Suprapubic skin (tissue), 4 donors: Measurements from ENCODE around the gene SHANK3. TPM values are rescaled to one million over a fixed set of nuclear protein-coding genes. Genes with fewer than 3 reads are reported as not detected.
A peak's percentile ranks its signal among the peaks of the same experiment; 100 is the strongest.

ENCODE experiments used
- DNase-seq, 2 donors: peaks; one replicate each; pipeline ENCODE4 v3.0.0-alpha.2; 2019; ENCODE audit warnings: low spot score in 2 of 2
- H3K27ac ChIP-seq: fragments of 200-600 bp; sonication (generic); one replicate; pipeline ENCODE4 v1.5.1; 2019
- H3K27me3 ChIP-seq: fragments of 200-600 bp; sonication (generic); one replicate; pipeline ENCODE4 v1.5.1; 2019
- H3K36me3 ChIP-seq: fragments of 200-600 bp; sonication (generic); one replicate; pipeline ENCODE4 v1.5.1; 2019
- H3K4me1 ChIP-seq: fragments of 200-600 bp; sonication (generic); one replicate; pipeline ENCODE4 v1.5.1; 2019
- H3K4me3 ChIP-seq: fragments of 200-600 bp; sonication (generic); one replicate; pipeline ENCODE4 v1.5.1; 2019; ENCODE audit warnings: mild to moderate bottlenecking
- H3K9me3 ChIP-seq: fragments of 200-600 bp; sonication (generic); one replicate; pipeline ENCODE4 v1.5.1; 2019
- CTCF ChIP-seq, 2 donors: fragments of 200-600 bp in 1 of 2; fragments of 450-650 bp in 1 of 2; sonication (generic) in 1 of 2; IDR thresholded peaks; one replicate each; pipeline ENCODE4 v1.5.1; 2016 to 2019; ENCODE audit warnings: antibody characterized with exemption in 2 of 2, mild to moderate bottlenecking in 1 of 2, moderate library complexity in 1 of 2
- EP300 ChIP-seq: sonication (generic); formaldehyde crosslinking; IDR thresholded peaks from one replicate; pipeline ENCODE4 v1.6.1; 2017; ENCODE audit warnings: antibody characterized with exemption
- POLR2A ChIP-seq, 2 donors: fragments of 450-650 bp; IDR thresholded peaks; one replicate each; pipeline ENCODE4 v1.6.1; 2017; ENCODE audit warnings: antibody characterized with exemption in 2 of 2, mild to moderate bottlenecking in 2 of 2, moderate library complexity in 2 of 2
- POLR2AphosphoS5 ChIP-seq, 3 donors: sonication (generic); formaldehyde crosslinking; IDR thresholded peaks; one replicate each; pipeline ENCODE4 v1.6.1; 2017; ENCODE audit warnings: antibody characterized with exemption in 3 of 3
- WGBS: methylation state at CpG from one replicate; pipeline ENCODE4 v1.1.5; 2018; 5-methylcytosine and 5-hydroxymethylcytosine counted together
- total RNA-seq, 4 donors: library from RNA; depleted of rRNA; stranded (reverse); fragments of >200 nt; gene quantifications; one replicate each; pipeline ENCODE4 v1.1.0, GENCODE V29; 2016

The SHANK3 gene
- total RNA-seq, 4 donors from 2014 or later: 2.9 to 15.9 (median 9.5) TPM

GRCh38 chr22:50704510-50705218 lies 32.0 kb downstream of the SHANK3 start:
- Histone ChIP-seq H3K27me3 (no peaks in the 10 kb centered on the region), H3K36me3 (peaks cover 6% of the 10 kb centered on the region), H3K9me3 (no peaks in the 10 kb centered on the region), H3K4me3 (no peak overlapping the region), H3K4me1 (no peaks in the 10 kb centered on the region), H3K27ac (no peak overlapping the region)
- DNase-seq: peak; percentile 59 to 74
- no peak for TF ChIP-seq EP300
- TF ChIP-seq CTCF (IDR thresholded peaks at IDR 0.05): no peak
- TF ChIP-seq POLR2AphosphoS5 (IDR thresholded peaks at IDR 0.05): no peak
- no peak for TF ChIP-seq POLR2A (IDR thresholded peaks at IDR 0.05)
- WGBS: 92% methylated on average over 16 of the region's 37 CpGs

- no peaks in the 10 kb centered on the region for H3K27me3 ChIP-seq
- peaks cover 6% of the 10 kb centered on the region for H3K36me3 ChIP-seq
- H3K4me1 ChIP-seq: no peaks in the 10 kb centered on the region
- no peaks in the 10 kb centered on the region for H3K9me3 ChIP-seq
- TF ChIP-seq CTCF (IDR thresholded peaks at IDR 0.05) (no peak), POLR2A (IDR thresholded peaks at IDR 0.05) (no peak), POLR2AphosphoS5 (IDR thresholded peaks at IDR 0.05) (no peak), EP300 (no peak)
- H3K27ac ChIP-seq: no peak overlapping the region
- H3K4me3 ChIP-seq: no peak overlapping the region
- WGBS: 70% methylated on average over 7 of the region's 23 CpGs
- peak in 1 of 2 donors; percentile 64 for DNase-seq
Measured at GRCh38 chr22:50705219-50705691, 32.6 kb downstream of the SHANK3 start.

GRCh38 chr22:50705851-50706351 lies 33.3 kb downstream of the SHANK3 start:
- Histone ChIP-seq H3K4me3 (no peak overlapping the region), H3K27ac (no peak overlapping the region), H3K27me3 (no peaks in the 10 kb centered on the region), H3K4me1 (peaks cover 3% of the 10 kb centered on the region), H3K36me3 (peaks cover 6% of the 10 kb centered on the region), H3K9me3 (no peaks in the 10 kb centered on the region)
- WGBS: 96% methylated on average over 16 of the region's 27 CpGs
- TF ChIP-seq POLR2AphosphoS5 (IDR thresholded peaks at IDR 0.05) (no peak), CTCF (IDR thresholded peaks at IDR 0.05) (no peak), EP300 (no peak), POLR2A (IDR thresholded peaks at IDR 0.05) (no peak)
- peak in 1 of 2 donors; percentile 59 for DNase-seq

- peaks cover 6% of the 10 kb centered on the region for H3K4me1 ChIP-seq
- H3K4me3 ChIP-seq: no peak overlapping the region
- WGBS: 94% methylated on average over 13 of the region's 14 CpGs
- TF ChIP-seq POLR2A (IDR thresholded peaks at IDR 0.05): no peak
- H3K9me3 ChIP-seq: no peaks in the 10 kb centered on the region
- no peak for DNase-seq
- H3K36me3 ChIP-seq: peaks cover 6% of the 10 kb centered on the region
- no peak overlapping the region for H3K27ac ChIP-seq
- no peaks in the 10 kb centered on the region for H3K27me3 ChIP-seq
Measured at GRCh38 chr22:50706481-50707125, 34.0 kb downstream of the SHANK3 start.

- no peak for DNase-seq
- H3K4me3 ChIP-seq: no peak overlapping the region
- H3K9me3 ChIP-seq: no peaks in the 10 kb centered on the region
- no peak for TF ChIP-seq POLR2A (IDR thresholded peaks at IDR 0.05)
- no peak for TF ChIP-seq POLR2AphosphoS5 (IDR thresholded peaks at IDR 0.05)
- no peak for TF ChIP-seq EP300
- no peak for TF ChIP-seq CTCF (IDR thresholded peaks at IDR 0.05)
- no peak overlapping the region for H3K27ac ChIP-seq
- H3K36me3 ChIP-seq: peaks cover 6% of the 10 kb centered on the region
- no peaks in the 10 kb centered on the region for H3K27me3 ChIP-seq
- peaks cover 14% of the 10 kb centered on the region for H3K4me1 ChIP-seq
- 66% methylated on average over 3 of the region's 3 CpGs for WGBS
Measured at GRCh38 chr22:50708474-50708873, 35.9 kb downstream of the SHANK3 start.
